ENCODE measurements around the gene PARD3. TPM values are rescaled to one million over a fixed set of nuclear protein-coding genes. Genes with fewer than 3 reads are reported as not detected.

PARD3 gene
- total and polyA plus RNA-seq, 2 donors (not counting 3 experiments of a cell fraction or from before 2014, with no cell fraction given): 7.3 to 24.1 TPM

DNA sequence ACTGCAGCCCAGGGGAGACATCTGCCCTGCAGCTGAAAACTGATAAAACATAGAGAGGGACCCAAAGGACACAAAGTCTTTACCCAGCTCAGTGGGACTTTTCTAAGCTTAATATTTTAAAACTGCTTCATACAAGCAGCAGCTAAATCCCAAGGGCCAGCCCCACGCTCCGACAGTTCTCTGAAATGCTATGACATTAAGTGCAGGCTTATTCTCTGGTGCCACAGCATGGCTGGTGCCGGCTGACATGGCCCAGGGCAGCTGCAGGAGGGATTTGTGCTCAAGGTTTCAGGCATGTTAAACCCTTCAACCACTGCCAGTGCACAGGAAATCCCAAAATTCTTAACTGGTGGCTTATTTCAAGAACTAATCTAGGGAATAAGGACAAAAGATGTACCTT is 170.9 kb downstream of the PARD3 start:
- POLR2A ChIA-PET: no interaction called here
- intact Hi-C loops (cut with micrococcal nuclease) (no loop called here), dilution Hi-C loops (cut with MboI; ENCODE audit: extremely low pct_ligation_motif_present, low sequenced_read_pairs) (no loop called here)
- Histone ChIP-seq H4K20me1 (replicated peaks; ENCODE audit: control insufficient read depth, extremely low read depth, insufficient read depth, low read length) (no peaks in the 10 kb centered on the region), H3K9ac (replicated peaks; ENCODE audit: extremely low read depth, insufficient read depth, low read length) (no peak overlapping the region), H3K27ac (ENCODE audit: insufficient read depth, low read depth, low read length) (no peak overlapping the region), H3K4me2 (ENCODE audit: insufficient read depth, low read length) (no peak overlapping the region), H3K79me2 (ENCODE audit: control insufficient read depth, insufficient read depth, low read length) (no peaks in the 10 kb centered on the region), H3K27me3 (ENCODE audit: control insufficient read depth in 2 of 2, insufficient read depth in 2 of 2, low read length in 2 of 2) (no peaks in the 10 kb centered on the region), H3K4me3 (replicated peaks in 1 of 3; ENCODE audit: insufficient read depth in 1 of 3, low read depth in 1 of 3, low read length in 3 of 3) (no peak overlapping the region), H3K4me1 (ENCODE audit: control insufficient read depth, extremely low read depth, insufficient read depth, low read length) (no peaks in the 10 kb centered on the region), H3K36me3 (ENCODE audit: control insufficient read depth in 2 of 2, extremely low read depth in 1 of 2, insufficient read depth in 2 of 2, low read length in 2 of 2) (no peaks in the 10 kb centered on the region), H3K9me3 (replicated peaks; ENCODE audit: control insufficient read depth, insufficient read depth, low read length) (no peaks in the 10 kb centered on the region), H3K9me1 (replicated peaks; ENCODE audit: control insufficient read depth, extremely low read depth, insufficient read depth, low read length) (no peaks in the 10 kb centered on the region), H2AFZ (ENCODE audit: low read depth, low read length) (no peak overlapping the region)
- CTCF ChIA-PET: no interaction called here
- TF ChIP-seq GATA2 (IDR thresholded peaks at IDR 0.05; ENCODE audit: insufficient read depth, insufficient read length, low read depth, low read length) (no peak), MYC (IDR thresholded peaks at IDR 0.05; ENCODE audit: low read depth, low read length) (no peak), JUN (IDR thresholded peaks at IDR 0.05; ENCODE audit: borderline replicate concordance, insufficient read depth, insufficient read length, low read depth) (no peak), POLR2A (IDR thresholded peaks at IDR 0.05; ENCODE audit: low read depth, low read length) (no peak), POLR2AphosphoS5 (IDR thresholded peaks at IDR 0.05; ENCODE audit: insufficient read depth, low read depth, low read length) (no peak), FOS (IDR thresholded peaks at IDR 0.05; ENCODE audit: borderline replicate concordance, insufficient read depth, low read length) (no peak), EZH2 (IDR thresholded peaks at IDR 0.05; ENCODE audit: borderline replicate concordance, low read depth, low read length, severe bottlenecking) (no peak)
- TF ChIP-seq, protein P1, sequence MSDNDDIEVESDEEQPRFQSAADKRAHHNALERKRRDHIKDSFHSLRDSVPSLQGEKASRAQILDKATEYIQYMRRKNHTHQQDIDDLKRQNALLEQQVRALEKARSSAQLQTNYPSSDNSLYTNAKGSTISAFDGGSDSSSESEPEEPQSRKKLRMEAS (IDR thresholded peaks at IDR 0.05; ENCODE audit: insufficient read depth, insufficient read length): no peak
- TF ChIP-seq, protein P2, sequence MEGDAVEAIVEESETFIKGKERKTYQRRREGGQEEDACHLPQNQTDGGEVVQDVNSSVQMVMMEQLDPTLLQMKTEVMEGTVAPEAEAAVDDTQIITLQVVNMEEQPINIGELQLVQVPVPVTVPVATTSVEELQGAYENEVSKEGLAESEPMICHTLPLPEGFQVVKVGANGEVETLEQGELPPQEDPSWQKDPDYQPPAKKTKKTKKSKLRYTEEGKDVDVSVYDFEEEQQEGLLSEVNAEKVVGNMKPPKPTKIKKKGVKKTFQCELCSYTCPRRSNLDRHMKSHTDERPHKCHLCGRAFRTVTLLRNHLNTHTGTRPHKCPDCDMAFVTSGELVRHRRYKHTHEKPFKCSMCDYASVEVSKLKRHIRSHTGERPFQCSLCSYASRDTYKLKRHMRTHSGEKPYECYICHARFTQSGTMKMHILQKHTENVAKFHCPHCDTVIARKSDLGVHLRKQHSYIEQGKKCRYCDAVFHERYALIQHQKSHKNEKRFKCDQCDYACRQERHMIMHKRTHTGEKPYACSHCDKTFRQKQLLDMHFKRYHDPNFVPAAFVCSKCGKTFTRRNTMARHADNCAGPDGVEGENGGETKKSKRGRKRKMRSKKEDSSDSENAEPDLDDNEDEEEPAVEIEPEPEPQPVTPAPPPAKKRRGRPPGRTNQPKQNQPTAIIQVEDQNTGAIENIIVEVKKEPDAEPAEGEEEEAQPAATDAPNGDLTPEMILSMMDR (IDR thresholded peaks at IDR 0.05; ENCODE audit: extremely low read depth in 1 of 2, insufficient read depth in 1 of 2, low read depth in 1 of 2, low read length in 2 of 2): no peak
- no peak for DNase-seq (ENCODE audit: low read depth, low spot score)
- no peak for FAIRE-seq
- no TSS peak for BruUV-seq (replicated peaks)
